OCI-LY7 (cell line): ENCODE data around the gene TNK1. TPM values are rescaled to one million over a fixed set of nuclear protein-coding genes. Genes with fewer than 3 reads are reported as not detected.

Experiments
- BruUV-seq: library from RNA; stranded (reverse); fragments of 400-500 nt; replicated peaks from 2 replicates; lab custom pipeline; 2021; lab: Mats Ljungman, UMichigan
- CTCF ChIA-PET: fragments of 300-600 bp; sonication (Branson Sonifier 250); formaldehyde crosslinking; loops from one replicate; lab custom pipeline; 2022; ENCODE audit warnings: antibody characterized with exemption; ENCODE audit not compliant: unreplicated experiment; lab: Charles Lee
- POLR2A ChIA-PET: fragments of 300-600 bp; sonication (Branson Sonifier 250); formaldehyde crosslinking; loops from one replicate; lab custom pipeline; 2022; ENCODE audit warnings: antibody characterized with exemption; lab: Charles Lee
- DNase-seq: peaks from one replicate; pipeline ENCODE4 v3.0.0-alpha.2; 2015; ENCODE audit warnings: low spot score
- H2AFZ ChIP-seq: fragments of 200-600 bp; sonication (generic), shearing (Covaris generic); 2 replicates; pipeline ENCODE4 v1.6.1; 2014; ENCODE audit warnings: mild to moderate bottlenecking, antibody characterized with exemption, low read length, moderate library complexity
- H3K27ac ChIP-seq: fragments of 200-600 bp; sonication (generic); 2 replicates; pipeline ENCODE4 v1.5.1; 2014; ENCODE audit warnings: mixed run types, low read depth, mild to moderate bottlenecking, moderate library complexity, low read length, inconsistent platforms; ENCODE audit not compliant: poor library complexity, severe bottlenecking
- H3K36me3 ChIP-seq: fragments of 200-600 bp; sonication (generic); 2 replicates; pipeline ENCODE4 v1.6.1; 2014; ENCODE audit warnings: mild to moderate bottlenecking, antibody characterized with exemption, low read length, moderate library complexity, mixed read lengths; ENCODE audit not compliant: insufficient read depth
- H3K4me1 ChIP-seq: fragments of 200-600 bp; sonication (generic); 2 replicates; pipeline ENCODE4 v1.5.1; 2014; ENCODE audit warnings: mild to moderate bottlenecking, low read length; ENCODE audit not compliant: insufficient read depth, poor library complexity, severe bottlenecking
- H3K4me2 ChIP-seq: fragments of 200-600 bp; sonication (generic); 2 replicates; pipeline ENCODE4 v1.6.1; 2014; ENCODE audit warnings: mild to moderate bottlenecking, low read length
- H3K4me3 ChIP-seq: fragments of 200-600 bp; sonication (generic); 2 replicates; pipeline ENCODE4 v1.5.1; 2014; ENCODE audit warnings: mild to moderate bottlenecking, low read depth, low read length; ENCODE audit not compliant: poor library complexity, severe bottlenecking
- H3K79me2 ChIP-seq: fragments of 200-600 bp; sonication (generic); 2 replicates; pipeline ENCODE4 v1.6.1; 2016; ENCODE audit warnings: low read depth, mild to moderate bottlenecking, low read length, moderate library complexity, mixed read lengths; ENCODE audit not compliant: insufficient read depth
- H3K9me2 ChIP-seq: fragments of 200-600 bp; sonication (generic); 2 replicates; pipeline ENCODE4 v1.6.1; 2016; ENCODE audit warnings: mild to moderate bottlenecking, low read length, mixed read lengths; ENCODE audit not compliant: insufficient read depth
- H3K9me3 ChIP-seq: fragments of 200-600 bp; sonication (generic); 2 replicates; pipeline ENCODE4 v1.6.1; 2014; ENCODE audit warnings: mild to moderate bottlenecking, mixed run types, low read length, mixed read lengths
- H4K20me1 ChIP-seq: fragments of 200-600 bp; sonication (generic); 2 replicates; pipeline ENCODE4 v1.6.1; 2014; ENCODE audit warnings: mild to moderate bottlenecking, antibody characterized with exemption, low read length, moderate library complexity, mixed read lengths; ENCODE audit not compliant: insufficient read depth
- EZH2phosphoT487 ChIP-seq: fragments of 200-600 bp; sonication (generic); IDR thresholded peaks from 2 replicates; pipeline ENCODE4 v1.6.1; 2018; ENCODE audit warnings: low read depth, borderline replicate concordance, mild to moderate bottlenecking, mixed run types, antibody characterized with exemption, low read length, moderate library complexity, mixed read lengths
- intact Hi-C: fragments of 100-400 bp; cut with micrococcal nuclease; formaldehyde crosslinking; loops from one replicate; pipeline ENCODE4 v1.10.0; 2022; ENCODE audit not compliant: unreplicated experiment
- total RNA-seq, 2 experiments: library from RNA; depleted of rRNA in 1 of 2; stranded (reverse); fragments of >200 nt in 1 of 2; shearing (Covaris generic) in 1 of 2; gene quantifications; 2 replicates each; pipeline ENCODE4 v1.2.3, GENCODE V29; 2014 to 2022
- TF ChIP-seq, protein P1 (sequence below): fragments of 200-600 bp; sonication (generic); conservative IDR thresholded peaks from 2 replicates; pipeline ENCODE4 v1.5.1; 2014; ENCODE audit warnings: mild to moderate bottlenecking, antibody characterized with exemption, low read length, moderate library complexity, mixed read lengths

TNK1 gene
- total RNA-seq, 2 experiments from 2014 or later, result 5.0 to 6.4 TPM

DNA sequence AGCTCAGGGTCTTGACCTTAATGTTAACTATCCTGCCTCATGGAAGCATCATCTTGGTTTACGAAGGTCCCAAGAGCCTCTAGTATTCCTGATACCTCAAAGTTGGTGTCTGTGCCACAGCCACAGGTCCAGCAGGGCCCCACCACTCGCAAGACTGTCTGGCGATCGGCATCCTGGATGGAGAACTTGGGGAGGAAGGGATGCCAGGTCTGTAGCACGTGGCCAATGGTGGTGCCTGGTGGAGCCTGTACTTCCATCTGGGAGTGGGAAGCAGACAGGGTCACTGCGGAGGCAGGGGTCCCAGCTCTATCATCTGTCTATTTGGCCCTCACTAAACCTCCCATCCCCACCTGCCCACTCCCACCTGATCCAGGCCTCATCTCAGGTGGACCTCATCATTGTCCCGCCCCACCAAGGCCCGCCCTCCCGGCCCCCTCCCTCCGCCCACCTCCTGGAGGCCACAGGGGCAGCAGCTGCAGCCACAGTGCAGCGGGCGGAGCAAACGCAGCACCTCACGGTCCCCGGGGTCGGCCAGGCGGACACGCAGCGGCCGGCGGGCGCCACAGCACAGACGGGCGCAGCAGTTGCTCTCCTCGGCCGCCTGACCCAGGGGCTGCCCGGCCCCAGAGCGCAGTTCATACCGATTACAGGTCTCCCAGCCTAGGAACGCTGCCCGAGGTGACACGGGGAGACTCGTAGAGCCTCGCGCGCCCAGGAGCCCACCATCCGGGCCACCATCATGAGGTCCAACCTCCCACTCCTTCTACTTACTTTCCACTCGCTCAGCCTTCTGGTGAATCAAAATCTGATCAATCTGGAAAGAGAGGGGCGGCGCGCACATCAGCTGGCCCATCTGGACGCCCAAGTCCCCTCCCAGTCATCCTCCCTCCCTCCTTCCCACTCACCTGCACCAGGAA is 12.1 kb downstream of the TNK1 start:
- DNase-seq, result no peak
- intact Hi-C loops, result no loop called here

GRCh38 chr17:7393613-7394451 is 12.9 kb downstream of the TNK1 start:
- peak overlapping the region; percentile 80 for H3K4me2 ChIP-seq
- BruUV-seq, result no TSS peak
- POLR2A ChIA-PET, result interaction anchor here (0.6 to 1.0 kb wide), 4 partner anchors 9 to 272 kb away, joined by 3 to 7 read pairs (median 3); partner anchors contain the start of gene TMEM256
- peak; percentile 69 for DNase-seq
- H3K9me2 ChIP-seq, result no peaks in the 10 kb centered on the region
- peaks cover 12% of the 10 kb centered on the region; the same call in 1 of the 2 replicates for H3K36me3 ChIP-seq
- peaks cover 9% of the 10 kb centered on the region for H3K4me1 ChIP-seq
- CTCF ChIA-PET, result interaction anchor here (0.6 kb wide), 1 partner anchor 38 kb away, joined by 3 read pairs; no protein-coding TSS in a partner anchor
- TF ChIP-seq, protein P1, sequence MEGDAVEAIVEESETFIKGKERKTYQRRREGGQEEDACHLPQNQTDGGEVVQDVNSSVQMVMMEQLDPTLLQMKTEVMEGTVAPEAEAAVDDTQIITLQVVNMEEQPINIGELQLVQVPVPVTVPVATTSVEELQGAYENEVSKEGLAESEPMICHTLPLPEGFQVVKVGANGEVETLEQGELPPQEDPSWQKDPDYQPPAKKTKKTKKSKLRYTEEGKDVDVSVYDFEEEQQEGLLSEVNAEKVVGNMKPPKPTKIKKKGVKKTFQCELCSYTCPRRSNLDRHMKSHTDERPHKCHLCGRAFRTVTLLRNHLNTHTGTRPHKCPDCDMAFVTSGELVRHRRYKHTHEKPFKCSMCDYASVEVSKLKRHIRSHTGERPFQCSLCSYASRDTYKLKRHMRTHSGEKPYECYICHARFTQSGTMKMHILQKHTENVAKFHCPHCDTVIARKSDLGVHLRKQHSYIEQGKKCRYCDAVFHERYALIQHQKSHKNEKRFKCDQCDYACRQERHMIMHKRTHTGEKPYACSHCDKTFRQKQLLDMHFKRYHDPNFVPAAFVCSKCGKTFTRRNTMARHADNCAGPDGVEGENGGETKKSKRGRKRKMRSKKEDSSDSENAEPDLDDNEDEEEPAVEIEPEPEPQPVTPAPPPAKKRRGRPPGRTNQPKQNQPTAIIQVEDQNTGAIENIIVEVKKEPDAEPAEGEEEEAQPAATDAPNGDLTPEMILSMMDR, result no peak
- TF ChIP-seq EZH2phosphoT487, result no peak
- peak overlapping the region; percentile 63; the same call in 1 of the 2 replicates for H2AFZ ChIP-seq
- H3K27ac ChIP-seq, result peak overlapping the region; percentile 9
- H3K79me2 ChIP-seq, result no peaks in the 10 kb centered on the region
- H3K4me3 ChIP-seq, result peak overlapping the region; percentile 72
- intact Hi-C loops, result no loop called here
- no peaks in the 10 kb centered on the region for H4K20me1 ChIP-seq
- no peaks in the 10 kb centered on the region for H3K9me3 ChIP-seq

More for the DNA sequence above, 12.1 kb downstream of the TNK1 start:
- Histone ChIP-seq H3K4me3 (peak overlapping the region; percentile 72), H3K36me3 (peaks cover 12% of the 10 kb centered on the region; the same call in 1 of the 2 replicates), H3K79me2 (no peaks in the 10 kb centered on the region), H3K27ac (no peak overlapping the region), H3K4me1 (peaks cover 9% of the 10 kb centered on the region), H2AFZ (peak overlapping the region; percentile 63; the same call in 1 of the 2 replicates), H3K9me2 (no peaks in the 10 kb centered on the region), H3K4me2 (peak overlapping the region; percentile 80), H4K20me1 (no peaks in the 10 kb centered on the region), H3K9me3 (no peaks in the 10 kb centered on the region)
- POLR2A ChIA-PET, result interaction anchor here (0.6 kb wide), 2 partner anchors 30 to 136 kb away, joined by 3 read pairs; no protein-coding TSS in a partner anchor
- no TSS peak for BruUV-seq
- CTCF ChIA-PET, result no interaction called here
- TF ChIP-seq, protein P1, result no peak
- TF ChIP-seq EZH2phosphoT487, result no peak
